Endometrium (tissue), 2 donors: ENCODE data around the gene TMEM238.
"Not testable (repeated sequence)": the region's sequence is repeated elsewhere in the genome, so short reads cannot be mapped to it uniquely, and the experiment has no call there.

Source experiments
- FAIRE-seq: peaks from 2 replicates; lab custom pipeline; 2012; peaks lifted over from hg19 to GRCh38; lab: Jason Lieb, UNC
- donor health status: control.
- donor health status: control.

Gene TMEM238

DNA sequence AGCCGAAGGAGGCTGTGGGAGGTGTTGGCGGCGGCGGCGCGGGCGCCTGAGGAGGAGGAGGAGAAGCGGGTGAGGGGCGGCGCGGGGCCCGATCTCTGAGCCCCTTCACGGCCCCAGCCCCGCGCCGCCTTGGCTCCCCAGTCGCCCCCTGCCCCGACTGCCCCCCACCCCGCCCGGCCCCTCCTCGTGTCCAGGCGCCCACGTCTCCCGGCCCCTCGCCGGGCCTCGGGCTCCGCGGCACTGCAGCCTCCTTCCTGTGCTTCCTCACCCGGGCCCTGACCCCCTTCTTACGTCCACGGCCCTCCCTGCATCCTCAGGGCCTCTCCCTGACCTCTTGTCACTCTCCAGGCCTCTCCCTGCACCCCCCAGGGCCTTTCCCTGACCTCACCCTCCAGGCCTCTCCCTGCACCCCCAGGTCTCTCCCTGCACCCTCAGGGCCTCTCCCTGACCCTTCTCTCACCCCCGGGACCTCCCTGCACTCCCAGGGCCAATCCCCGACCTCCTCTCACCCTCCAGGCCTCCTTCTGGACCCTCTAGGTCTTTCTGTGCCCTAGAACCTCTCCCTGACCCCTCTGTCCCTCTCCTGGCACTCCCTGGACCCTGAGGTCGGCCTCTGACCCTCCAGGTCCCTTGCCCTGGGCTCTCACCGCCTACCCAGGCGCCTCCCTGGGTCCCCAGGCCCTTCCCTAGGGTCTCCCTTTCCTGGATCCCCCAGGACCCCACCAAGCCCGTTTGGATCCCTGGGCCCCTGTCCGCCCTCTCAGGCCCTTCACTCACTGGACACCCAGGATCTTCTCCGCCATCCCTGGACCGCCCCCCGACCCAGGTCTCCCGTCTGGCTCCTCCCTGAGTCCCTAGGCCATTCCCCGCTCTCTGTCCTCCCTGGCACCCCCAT, 44.0 kb downstream of the TMEM238 start:
- FAIRE-seq, result no peak

DNA sequence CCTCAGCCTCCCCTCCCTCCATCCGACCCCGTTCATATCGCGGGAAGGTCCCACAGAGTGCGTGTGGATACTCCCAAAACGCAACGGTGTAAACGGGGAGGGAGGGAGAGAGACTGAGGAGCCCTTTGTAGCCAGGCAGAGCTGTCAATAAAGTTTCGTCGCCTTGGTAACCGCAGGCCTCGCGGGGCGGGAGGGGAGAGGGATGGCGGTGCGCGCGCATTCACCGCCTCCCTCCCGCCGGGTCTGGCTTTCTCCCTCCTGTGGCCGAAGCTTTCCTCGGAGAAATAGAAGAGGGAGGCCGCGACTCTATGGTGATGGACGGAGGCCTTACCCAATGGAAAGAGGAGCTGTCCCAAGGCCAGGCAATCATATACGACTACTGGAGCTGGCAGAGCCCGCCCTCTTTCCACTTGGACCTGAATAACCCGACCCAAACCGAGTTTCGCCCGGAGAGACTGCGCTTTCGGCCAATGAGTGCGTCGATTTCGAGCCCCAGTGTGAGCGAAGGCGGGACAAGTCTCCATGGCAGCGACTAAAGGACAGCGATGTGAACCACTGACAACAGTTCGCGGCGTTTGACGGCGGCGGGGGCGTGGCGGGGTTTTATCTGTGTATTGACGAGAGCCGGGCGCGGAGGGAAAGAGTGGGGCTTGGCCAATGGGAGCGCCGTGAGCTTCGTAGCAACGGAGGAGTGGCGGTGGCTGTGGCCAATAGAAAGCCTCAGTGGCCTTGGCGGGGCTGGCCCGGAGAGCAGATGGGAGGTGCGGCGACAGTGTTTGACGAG, 44.8 kb downstream of the TMEM238 start, which contains the start of gene KMT5C:
Gene KMT5C, plus strand, starts transcription at position 772 of the 784 bp plus-strand sequence. CDS start 2,061 bp downstream, outside the sequence.
- peak; percentile 100 for FAIRE-seq

- no peak for FAIRE-seq
These were observed 48.0 kb downstream of the TMEM238 start for GRCh38 chr19:55336101-55336500.

- FAIRE-seq, result no peak
These were observed 50.2 kb downstream of the TMEM238 start for GRCh38 chr19:55333870-55334269.

GRCh38 chr19:55329791-55330190, 54.3 kb downstream of the TMEM238 start:
- FAIRE-seq, result not testable (repeated sequence)
